ENCODE measurements around the gene CPNE7. TPM values are rescaled to one million over a fixed set of nuclear protein-coding genes. Genes with fewer than 3 reads are reported as not detected.

CPNE7 gene
- total and polyA plus RNA-seq, 4 donors = 0.30 to 0.56 (median 0.47) TPM; not detected in 1

- TF ChIP-seq HNF4A (conservative IDR thresholded peaks at IDR 0.05) = no peak
- no peak for TF ChIP-seq JUND (IDR thresholded peaks at IDR 0.05)
- TF ChIP-seq ATF3 (IDR thresholded peaks at IDR 0.05) = no peak
- no peak for TF ChIP-seq FOXA1 (IDR thresholded peaks at IDR 0.05)
- TF ChIP-seq NR2F2 (IDR thresholded peaks at IDR 0.05) = no peak
- Histone ChIP-seq H3K27me3 (ENCODE audit: control insufficient read depth in 4 of 4, insufficient read depth in 4 of 4, low read length in 3 of 4) (no peaks in the 10 kb centered on the region), H3K36me3 (ENCODE audit: control insufficient read depth in 4 of 4, insufficient read depth in 3 of 4, low read depth in 1 of 4, low read length in 3 of 4) (no peaks in the 10 kb centered on the region), H3K4me3 (ENCODE audit: low read depth in 1 of 3, low read length in 3 of 3) (no peak overlapping the region), H3K9ac (ENCODE audit: low read depth in 1 of 2, low read length in 2 of 2) (no peak overlapping the region), H3K9me3 (ENCODE audit: control insufficient read depth in 4 of 4, low read length in 3 of 4) (no peaks in the 10 kb centered on the region), H3K4me1 (ENCODE audit: control insufficient read depth in 4 of 4, insufficient read depth in 4 of 4, low read length in 3 of 4) (no peaks in the 10 kb centered on the region), H3K27ac (ENCODE audit: low read depth in 1 of 2, low read length in 2 of 2) (no peak overlapping the region)
- WGBS = 89% methylated on average over 9 of the region's 9 CpGs
- DNase-seq (ENCODE audit: low spot score) = no peak
Observed at GRCh38 chr16:89606006-89606405, 30.4 kb downstream of the CPNE7 start.

- DNase-seq (ENCODE audit: low spot score) = no peak
- no peak overlapping the region for H3K27ac ChIP-seq (ENCODE audit: low read depth in 1 of 2, low read length in 2 of 2)
- H3K9me3 ChIP-seq (ENCODE audit: control insufficient read depth in 4 of 4, low read length in 3 of 4) = no peaks in the 10 kb centered on the region
- H3K36me3 ChIP-seq (ENCODE audit: control insufficient read depth in 4 of 4, insufficient read depth in 3 of 4, low read depth in 1 of 4, low read length in 3 of 4) = no peaks in the 10 kb centered on the region
- TF ChIP-seq HNF4A (conservative IDR thresholded peaks at IDR 0.05) = no peak
- no peak for TF ChIP-seq CTCF (IDR thresholded peaks at IDR 0.05; ENCODE audit: low read depth, low read length, missing input control)
- no peak for TF ChIP-seq FOXA1 (IDR thresholded peaks at IDR 0.05)
- TF ChIP-seq JUND (IDR thresholded peaks at IDR 0.05) = no peak
- TF ChIP-seq EGR1 (IDR thresholded peaks at IDR 0.05; ENCODE audit: low read depth in 2 of 2) = no peak
- TF ChIP-seq NR2F2 (IDR thresholded peaks at IDR 0.05) = no peak
- no peak for TF ChIP-seq ATF3 (IDR thresholded peaks at IDR 0.05)
- no peak for TF ChIP-seq RAD21 (IDR thresholded peaks at IDR 0.05)
- TF ChIP-seq MAX (IDR thresholded peaks at IDR 0.05) = no peak
- no peak for TF ChIP-seq RXRA (IDR thresholded peaks at IDR 0.05)
- no peak for TF ChIP-seq TAF1 (conservative IDR thresholded peaks at IDR 0.05)
- no peak overlapping the region for H3K9ac ChIP-seq (ENCODE audit: low read depth in 1 of 2, low read length in 2 of 2)
- H3K4me1 ChIP-seq (ENCODE audit: control insufficient read depth in 4 of 4, insufficient read depth in 4 of 4, low read length in 3 of 4) = no peaks in the 10 kb centered on the region
- no peaks in the 10 kb centered on the region for H3K27me3 ChIP-seq (ENCODE audit: control insufficient read depth in 4 of 4, insufficient read depth in 4 of 4, low read length in 3 of 4)
- no peak overlapping the region for H3K4me3 ChIP-seq (ENCODE audit: low read depth in 1 of 3, low read length in 3 of 3)
- WGBS = 83% methylated on average over 9 of the region's 9 CpGs
Observed at GRCh38 chr16:89607453-89607852, 31.9 kb downstream of the CPNE7 start.

GRCh38 chr16:89607937-89608740 lies 32.6 kb downstream of the CPNE7 start:
- no peak for TF ChIP-seq GABPA (IDR thresholded peaks at IDR 0.05 in 1 of 2, conservative IDR thresholded peaks at IDR 0.05 in 1 of 2)
- no peak for TF ChIP-seq REST (IDR thresholded peaks at IDR 0.05)
- TF ChIP-seq HNF4A (conservative IDR thresholded peaks at IDR 0.05) = no peak
- no peak for TF ChIP-seq RXRA (IDR thresholded peaks at IDR 0.05)
- no peak for TF ChIP-seq SP1 (IDR thresholded peaks at IDR 0.05)
- Histone ChIP-seq H3K27ac (ENCODE audit: low read depth in 1 of 2, low read length in 2 of 2) (no peak overlapping the region), H3K9ac (ENCODE audit: low read depth in 1 of 2, low read length in 2 of 2) (no peak overlapping the region), H3K27me3 (ENCODE audit: control insufficient read depth in 4 of 4, insufficient read depth in 4 of 4, low read length in 3 of 4) (no peaks in the 10 kb centered on the region), H3K4me3 (ENCODE audit: low read depth in 1 of 3, low read length in 3 of 3) (no peak overlapping the region), H3K4me1 (ENCODE audit: control insufficient read depth in 4 of 4, insufficient read depth in 4 of 4, low read length in 3 of 4) (no peaks in the 10 kb centered on the region), H3K9me3 (ENCODE audit: control insufficient read depth in 4 of 4, low read length in 3 of 4) (no peaks in the 10 kb centered on the region), H3K36me3 (ENCODE audit: control insufficient read depth in 4 of 4, insufficient read depth in 3 of 4, low read depth in 1 of 4, low read length in 3 of 4) (no peaks in the 10 kb centered on the region)
- WGBS = 66% methylated on average over 32 of the region's 32 CpGs
- DNase-seq (ENCODE audit: low spot score) = no peak
